SK-N-SH treated with all-trans-retinoic acid at 6 μM for 48 hours (cell line): ENCODE data around the gene SYNGAP1.

ENCODE experiments used
- CSDC2 ChIP-seq: fragments of 250-450 bp; sonication (Bioruptor Pico); IDR thresholded peaks from 2 replicates; pipeline ENCODE4 v1.5.0; 2020; ENCODE audit warnings: mild to moderate bottlenecking, moderate library complexity
- RARB ChIP-seq: fragments of 250-450 bp; sonication (Bioruptor Pico); IDR thresholded peaks from 2 replicates; pipeline ENCODE4 v1.8.0; 2021; ENCODE audit warnings: mild to moderate bottlenecking, moderate library complexity
- TOX ChIP-seq: fragments of 250-450 bp; sonication (Bioruptor Pico); IDR thresholded peaks from 2 replicates; pipeline ENCODE4 v1.8.0; 2021; ENCODE audit warnings: mild to moderate bottlenecking, moderate library complexity, borderline replicate concordance
- ZC3H10 ChIP-seq: fragments of 250-450 bp; sonication (Bioruptor Pico); IDR thresholded peaks from 2 replicates; pipeline ENCODE4 v1.5.1; 2021; ENCODE audit warnings: mild to moderate bottlenecking, moderate library complexity
- ZNF565 ChIP-seq: fragments of 450-650 bp; formaldehyde crosslinking; conservative IDR thresholded peaks from 2 replicates; pipeline ENCODE4 v1.5.0; 2020; ENCODE audit warnings: low read depth, mild to moderate bottlenecking, moderate library complexity
- ZNF8 ChIP-seq: fragments of 450-650 bp; formaldehyde crosslinking; IDR thresholded peaks from 2 replicates; pipeline ENCODE4 v1.5.0; 2020; ENCODE audit warnings: mild to moderate bottlenecking, moderate library complexity
- TF ChIP-seq, protein P1 (sequence below): fragments of 250-450 bp; sonication (Bioruptor Pico); IDR thresholded peaks from 2 replicates; pipeline ENCODE4 v1.8.0; 2020; ENCODE audit warnings: mild to moderate bottlenecking, moderate library complexity, borderline replicate concordance

- no peak for TF ChIP-seq ZNF8
- TF ChIP-seq RARB (CRISPR knock-in tag): no peak
- no peak for TF ChIP-seq ZC3H10
- TF ChIP-seq, protein P1, sequence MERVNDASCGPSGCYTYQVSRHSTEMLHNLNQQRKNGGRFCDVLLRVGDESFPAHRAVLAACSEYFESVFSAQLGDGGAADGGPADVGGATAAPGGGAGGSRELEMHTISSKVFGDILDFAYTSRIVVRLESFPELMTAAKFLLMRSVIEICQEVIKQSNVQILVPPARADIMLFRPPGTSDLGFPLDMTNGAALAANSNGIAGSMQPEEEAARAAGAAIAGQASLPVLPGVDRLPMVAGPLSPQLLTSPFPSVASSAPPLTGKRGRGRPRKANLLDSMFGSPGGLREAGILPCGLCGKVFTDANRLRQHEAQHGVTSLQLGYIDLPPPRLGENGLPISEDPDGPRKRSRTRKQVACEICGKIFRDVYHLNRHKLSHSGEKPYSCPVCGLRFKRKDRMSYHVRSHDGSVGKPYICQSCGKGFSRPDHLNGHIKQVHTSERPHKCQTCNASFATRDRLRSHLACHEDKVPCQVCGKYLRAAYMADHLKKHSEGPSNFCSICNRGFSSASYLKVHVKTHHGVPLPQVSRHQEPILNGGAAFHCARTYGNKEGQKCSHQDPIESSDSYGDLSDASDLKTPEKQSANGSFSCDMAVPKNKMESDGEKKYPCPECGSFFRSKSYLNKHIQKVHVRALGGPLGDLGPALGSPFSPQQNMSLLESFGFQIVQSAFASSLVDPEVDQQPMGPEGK (CRISPR knock-in tag): no peak
- TF ChIP-seq CSDC2 (CRISPR knock-in tag): no peak
- TF ChIP-seq ZNF565 (CRISPR knock-in tag): no peak
- TF ChIP-seq TOX (CRISPR knock-in tag): no peak
Measured at GRCh38 chr6:33410711-33411631, 8.9 kb upstream of the SYNGAP1 start, which contains the start of gene PHF1.
